IMR-90 (cell line): ENCODE data around the gene MPV17. TPM values are rescaled to one million over a fixed set of nuclear protein-coding genes. Genes with fewer than 3 reads are reported as not detected.

Experiments
- ATAC-seq: fragments of 200-7000 bp; cut with Tn5 transposase; 2 replicates; pipeline ENCODE4 v1.9.1; 2020; ENCODE audit warnings: low read depth, mild to moderate bottlenecking, moderate library complexity
- BruUV-seq: library from RNA; stranded (reverse); fragments of 400-500 nt; replicated peaks from 2 replicates; lab custom pipeline; 2021; lab: Mats Ljungman, UMichigan
- CTCF ChIA-PET: fragments of 300-600 bp; formaldehyde crosslinking; extraction: SDS; loops from one replicate; lab custom pipeline; 2021; ENCODE audit warnings: antibody characterized with exemption; lab: Yijun Ruan, JAX
- POLR2A ChIA-PET: fragments of 300-600 bp; sonication (Branson Sonifier 250); formaldehyde crosslinking; loops from one replicate; lab custom pipeline; 2022; ENCODE audit warnings: antibody characterized with exemption; ENCODE audit not compliant: unreplicated experiment; lab: Charles Lee
- DNase-seq: peaks from one replicate; pipeline ENCODE4 v3.0.0; 2013
- H2AFZ ChIP-seq: replicated peaks from 2 replicates; pipeline ENCODE3; 2013; ENCODE audit warnings: low read length, mild to moderate bottlenecking; ENCODE audit not compliant: poor library complexity
- H2AK5ac ChIP-seq: 2 replicates; pipeline ENCODE4 v1.6.1; 2013; ENCODE audit warnings: low read depth, low read length, inconsistent platforms
- H2AK9ac ChIP-seq: replicated peaks from 2 replicates; pipeline ENCODE3; 2013; ENCODE audit warnings: mild to moderate bottlenecking, low read depth, low read length, moderate library complexity; ENCODE audit not compliant: poor library complexity
- H2BK120ac ChIP-seq: 2 replicates; pipeline ENCODE4 v1.6.1; 2013; ENCODE audit warnings: low read depth, low read length, inconsistent platforms
- H2BK15ac ChIP-seq: 3 replicates; pipeline ENCODE4 v1.6.1; 2013; ENCODE audit warnings: low read depth, low read length, inconsistent platforms
- H2BK20ac ChIP-seq: 2 replicates; pipeline ENCODE4 v1.6.1; 2013; ENCODE audit warnings: low read depth, mild to moderate bottlenecking, inconsistent platforms, low read length, moderate library complexity
- H2BK5ac ChIP-seq: 2 replicates; pipeline ENCODE4 v1.6.1; 2013; ENCODE audit warnings: mild to moderate bottlenecking, low read depth, low read length, inconsistent platforms; ENCODE audit not compliant: poor library complexity, severe bottlenecking
- H3K14ac ChIP-seq: replicated peaks from 2 replicates; pipeline ENCODE4 v1.6.1; 2013; ENCODE audit warnings: low read depth, low read length, inconsistent platforms
- H3K18ac ChIP-seq: 2 replicates; pipeline ENCODE4 v1.6.1; 2013; ENCODE audit warnings: low read depth, low read length, control low read depth
- H3K23ac ChIP-seq: 2 replicates; pipeline ENCODE4 v1.6.1; 2013; ENCODE audit warnings: low read depth, low read length, inconsistent platforms
- H3K27ac ChIP-seq: 2 replicates; pipeline ENCODE4 v1.5.1; 2013; ENCODE audit warnings: mild to moderate bottlenecking, control low read depth, low read length; ENCODE audit not compliant: insufficient read depth
- H3K27me3 ChIP-seq: 2 replicates; pipeline ENCODE4 v1.6.1; 2013; ENCODE audit warnings: low read length; ENCODE audit not compliant: control insufficient read depth, insufficient read depth
- H3K36me3 ChIP-seq: 2 replicates; pipeline ENCODE4 v1.6.1; 2013; ENCODE audit warnings: low read length, mixed read lengths; ENCODE audit not compliant: control insufficient read depth, insufficient read depth
- H3K4ac ChIP-seq: 2 replicates; pipeline ENCODE4 v1.6.1; 2013; ENCODE audit warnings: low read depth, low read length, inconsistent platforms
- H3K4me1 ChIP-seq: 2 replicates; pipeline ENCODE4 v1.6.1; 2013; ENCODE audit warnings: low read length, mixed read lengths; ENCODE audit not compliant: control insufficient read depth, insufficient read depth
- H3K4me2 ChIP-seq: 2 replicates; pipeline ENCODE4 v1.6.1; 2013; ENCODE audit warnings: low read depth, mild to moderate bottlenecking, control low read depth, low read length, moderate library complexity
- H3K4me3 ChIP-seq: 2 replicates; pipeline ENCODE4 v1.5.1; 2013; ENCODE audit warnings: low read depth, mild to moderate bottlenecking, control low read depth, low read length, moderate library complexity; ENCODE audit not compliant: insufficient read depth
- H3K56ac ChIP-seq: 2 replicates; pipeline ENCODE4 v1.6.1; 2013; ENCODE audit warnings: low read length, inconsistent platforms; ENCODE audit not compliant: insufficient read depth; ENCODE audit errors: extremely low read depth
- H3K79me1 ChIP-seq, 2 experiments: 2 replicates each; pipeline ENCODE4 v1.6.1; 2013; ENCODE audit warnings: low read length in 2 of 2, inconsistent platforms in 1 of 2, low read depth in 1 of 2
- H3K9ac ChIP-seq: 2 replicates; pipeline ENCODE4 v1.6.1; 2013; ENCODE audit warnings: low read depth, low read length, control low read depth
- H3K9me1 ChIP-seq: 2 replicates; pipeline ENCODE4 v1.6.1; 2013; ENCODE audit warnings: low read length, inconsistent platforms; ENCODE audit not compliant: insufficient read depth
- H3K9me3 ChIP-seq: 2 replicates; pipeline ENCODE4 v1.6.1; 2013; ENCODE audit warnings: low read length; ENCODE audit not compliant: control insufficient read depth, insufficient read depth
- H4K20me1 ChIP-seq: 2 replicates; pipeline ENCODE4 v1.6.1; 2013; ENCODE audit warnings: low read length, inconsistent platforms; ENCODE audit not compliant: insufficient read depth
- H4K5ac ChIP-seq: 2 replicates; pipeline ENCODE4 v1.6.1; 2013; ENCODE audit warnings: mild to moderate bottlenecking, low read depth, low read length, control low read depth
- H4K8ac ChIP-seq, 2 experiments: 2 replicates each; pipeline ENCODE4 v1.6.1; 2013; ENCODE audit warnings: low read depth in 2 of 2, low read length in 2 of 2, control low read depth in 1 of 2, inconsistent platforms in 1 of 2
- H4K91ac ChIP-seq: 2 replicates; pipeline ENCODE4 v1.6.1; 2013; ENCODE audit warnings: low read depth, low read length, inconsistent platforms; ENCODE audit not compliant: insufficient read depth
- CHD1 ChIP-seq: IDR thresholded peaks from 2 replicates; pipeline ENCODE4 v1.6.1; 2012; ENCODE audit warnings: low read depth, low read length, improper control_type of control experiment
- CTCF ChIP-seq: conservative IDR thresholded peaks from 2 replicates; pipeline ENCODE4 v1.5.1; 2012; ENCODE audit warnings: mild to moderate bottlenecking, low read depth, low read length, improper control_type of control experiment
- MAFK ChIP-seq: IDR thresholded peaks from 2 replicates; pipeline ENCODE4 v1.6.1; 2012; ENCODE audit warnings: low read depth, low read length, improper control_type of control experiment
- USF2 ChIP-seq: fragments of 150-350 bp; IDR thresholded peaks from 2 replicates; pipeline ENCODE4 v1.6.1; 2017; ENCODE audit warnings: mild to moderate bottlenecking, antibody characterized with exemption, low read length, low read depth
- WGBS, 2 experiments: methylation state at CpG; one replicate each; pipeline versions ENCODE4 v1.1.5 to v1.1.7; 2013; ENCODE audit warnings: missing lambda C conversion rate in 2 of 2; ENCODE audit not compliant: insufficient read length in 1 of 2; ENCODE audit errors: extremely low coverage in 2 of 2; 5-methylcytosine and 5-hydroxymethylcytosine counted together
- dilution Hi-C: fragments of 300-500 bp; cut with HindIII; formaldehyde crosslinking; loops from one replicate; pipeline ENCODE4 v1.14.3; 2018; ENCODE audit warnings: low sequenced_read_pairs; ENCODE audit not compliant: unreplicated experiment
- in situ Hi-C: fragments of 300-500 bp; cut with MboI; formaldehyde crosslinking; loops from 3 replicates; pipeline ENCODE4 v1.14.3; 2019; ENCODE audit warnings: low sequenced_read_pairs, inconsistent platforms, mixed read lengths
- intact Hi-C: fragments of 100-400 bp; cut with micrococcal nuclease; formaldehyde crosslinking; loops from 2 replicates; pipeline ENCODE4 v1.10.0; 2022
- polyA plus RNA-seq, 3 experiments: library from polyadenylated mRNA; depleted of rRNA; stranded (reverse); fragments of >200 nt; gene quantifications; 2 replicates each; pipeline ENCODE4 v1.2.3, GENCODE V29; 2012; ENCODE audit warnings: low replicate concordance in 1 of 3
- total RNA-seq: library from RNA; depleted of rRNA; stranded (reverse); fragments of >200 nt; gene quantifications from 2 replicates; pipeline ENCODE4 v1.2.3, GENCODE V29; 2012

MPV17 gene
- total and polyA plus RNA-seq, 2 of the 4 experiments (the other 2 are of a cell fraction) = 70.4 to 160 TPM

GRCh38 chr2:27306573-27307286 lies 16.2 kb downstream of the MPV17 start:
- dilution Hi-C loops = no loop called here
- H2AFZ ChIP-seq = peak overlapping the region; percentile 36
- CTCF ChIA-PET = no interaction called here

More at GRCh38 chr2:27306573-27307286, 16.2 kb downstream of the MPV17 start:
- Histone ChIP-seq H3K18ac (no peak overlapping the region), H4K5ac (no peak overlapping the region), H2AK9ac (no peak overlapping the region), H3K79me1 (no peaks in the 10 kb centered on the region), H4K20me1 (peaks cover 10% of the 10 kb centered on the region), H2BK120ac (no peak overlapping the region), H4K8ac (no peak overlapping the region), H3K56ac (no peak overlapping the region), H3K27me3 (peaks cover 41% of the 10 kb centered on the region), H3K36me3 (peaks cover 11% of the 10 kb centered on the region), H3K23ac (no peak overlapping the region), H3K14ac (no peak overlapping the region), H3K4me1 (no peaks in the 10 kb centered on the region; the same call in 1 of the 2 replicates), H2BK5ac (no peak overlapping the region), H4K91ac (no peak overlapping the region), H3K4me3 (no peak overlapping the region), H3K27ac (no peak overlapping the region), H3K9ac (no peak overlapping the region), H2BK20ac (no peak overlapping the region), H3K4me2 (no peak overlapping the region; the same call in 1 of the 2 replicates), H3K9me3 (no peaks in the 10 kb centered on the region; the same call in 1 of the 2 replicates), H2BK15ac (no peak overlapping the region), H3K9me1 (no peaks in the 10 kb centered on the region; the same call in 1 of the 2 replicates), H2AK5ac (no peak overlapping the region), H3K4ac (no peak overlapping the region)
- WGBS, 2 experiments = 2% methylated on average over 9 of the region's 51 CpGs; no CpG with 5 or more reads in 1 of the 2 experiments
- POLR2A ChIA-PET = interaction anchor here (0.6 kb wide), 1 partner anchor 60 kb away, joined by 3 read pairs; no protein-coding TSS in a partner anchor
- DNase-seq (no peak), ATAC-seq (peak; percentile 6)
- no peak for TF ChIP-seq CHD1
- TF ChIP-seq CTCF = no peak
- TF ChIP-seq USF2 = no peak
- TF ChIP-seq MAFK = no peak
- BruUV-seq = no TSS peak
- in situ Hi-C loops (no loop called here), intact Hi-C loops (no loop called here)
